ENCODE data around the gene PTGES.
A peak's percentile ranks its signal among the peaks of the same experiment; 100 is the strongest.

Gene PTGES

GRCh38 chr9:129716091-129716490, 36.8 kb downstream of the PTGES start:
- no peak for DNase-seq

GRCh38 chr9:129714511-129715061, 38.3 kb downstream of the PTGES start:
- DNase-seq: no peak

- no peak for DNase-seq
Measured at GRCh38 chr9:129713402-129713679, 39.5 kb downstream of the PTGES start.

- no peak for DNase-seq
Measured at GRCh38 chr9:129712634-129713401, 40.0 kb downstream of the PTGES start.

- no peak for DNase-seq
Measured at GRCh38 chr9:129710169-129710453, 42.7 kb downstream of the PTGES start.

- no peak for DNase-seq
Measured at GRCh38 chr9:129709438-129710168, 43.2 kb downstream of the PTGES start.

GRCh38 chr9:129708793-129709192, 44.0 kb downstream of the PTGES start:
- DNase-seq: no peak

- DNase-seq: no peak
Measured at GRCh38 chr9:129704807-129705206, 48.0 kb downstream of the PTGES start.

- no peak for DNase-seq
Measured at GRCh38 chr9:129703667-129704355, 49.0 kb downstream of the PTGES start.

- no peak for DNase-seq
Measured at GRCh38 chr9:129702589-129703520, 50.0 kb downstream of the PTGES start.

GRCh38 chr9:129701549-129701948, 51.3 kb downstream of the PTGES start:
- DNase-seq: no peak

GRCh38 chr9:129701054-129701453, 51.8 kb downstream of the PTGES start:
- no peak for DNase-seq

- no peak for DNase-seq
Measured at GRCh38 chr9:129698254-129698757, 54.5 kb downstream of the PTGES start.

GRCh38 chr9:129697656-129698253, 55.1 kb downstream of the PTGES start:
- peak; percentile 19 for DNase-seq

- DNase-seq: no peak
Measured at GRCh38 chr9:129696944-129697655, 55.7 kb downstream of the PTGES start.

- DNase-seq: no peak
Measured at GRCh38 chr9:129695870-129696269, 57.0 kb downstream of the PTGES start.

GRCh38 chr9:129694243-129694646, 58.6 kb downstream of the PTGES start:
- no peak for DNase-seq

- DNase-seq: no peak
Measured at GRCh38 chr9:129693741-129694140, 59.1 kb downstream of the PTGES start.

- DNase-seq: no peak
Measured at GRCh38 chr9:129692534-129692933, 60.3 kb downstream of the PTGES start.
